GM18870 (cell line): Measurements from ENCODE around the gene ITM2C.

Source experiments
- ATAC-seq: cut with Tn5 transposase; IDR thresholded peaks from one replicate; pipeline ENCODE4 v1.9.1; 2021; ENCODE audit warnings: moderate library complexity; ENCODE audit not compliant: unreplicated experiment

ITM2C gene

DNA sequence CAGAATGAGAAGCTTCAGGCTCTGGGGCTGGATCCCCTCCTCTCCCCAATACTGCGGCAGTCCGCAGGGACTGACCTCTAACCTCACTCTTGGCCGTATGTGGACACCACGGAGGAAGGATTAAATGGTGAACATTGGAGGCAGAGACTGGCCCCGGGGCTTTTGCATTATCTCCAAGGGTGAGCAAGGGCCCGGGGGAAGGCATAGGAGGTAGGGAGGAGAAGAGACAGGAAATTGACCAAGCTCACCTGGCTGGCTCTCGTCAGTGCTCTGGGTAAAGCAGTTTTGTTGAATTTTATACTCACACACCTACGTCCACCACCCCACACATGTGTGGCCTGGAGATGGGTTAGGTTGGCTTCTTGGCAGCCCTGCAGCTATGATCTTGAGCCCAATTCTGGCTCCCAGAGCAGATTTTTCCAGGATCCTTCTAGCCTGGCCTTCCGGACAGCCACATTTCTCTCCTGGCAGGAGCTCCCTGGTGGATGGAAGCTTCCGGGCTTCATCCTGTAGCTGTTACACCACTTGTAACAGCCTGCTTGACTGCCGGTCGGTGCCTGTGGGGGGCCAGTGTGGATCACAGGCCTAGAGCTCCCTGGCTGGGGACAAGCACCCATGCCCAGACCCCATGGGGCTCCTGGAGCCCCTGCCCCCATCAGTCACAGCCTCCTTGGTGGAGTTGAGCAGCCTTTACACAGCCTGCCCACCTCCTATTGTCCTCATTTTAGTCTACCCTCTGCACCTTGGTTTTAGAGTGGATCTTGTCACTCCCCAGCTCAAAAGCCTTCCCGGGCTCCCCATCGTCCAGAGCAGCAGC, 7.6 kb downstream of the ITM2C start:
- ATAC-seq: no peak

DNA sequence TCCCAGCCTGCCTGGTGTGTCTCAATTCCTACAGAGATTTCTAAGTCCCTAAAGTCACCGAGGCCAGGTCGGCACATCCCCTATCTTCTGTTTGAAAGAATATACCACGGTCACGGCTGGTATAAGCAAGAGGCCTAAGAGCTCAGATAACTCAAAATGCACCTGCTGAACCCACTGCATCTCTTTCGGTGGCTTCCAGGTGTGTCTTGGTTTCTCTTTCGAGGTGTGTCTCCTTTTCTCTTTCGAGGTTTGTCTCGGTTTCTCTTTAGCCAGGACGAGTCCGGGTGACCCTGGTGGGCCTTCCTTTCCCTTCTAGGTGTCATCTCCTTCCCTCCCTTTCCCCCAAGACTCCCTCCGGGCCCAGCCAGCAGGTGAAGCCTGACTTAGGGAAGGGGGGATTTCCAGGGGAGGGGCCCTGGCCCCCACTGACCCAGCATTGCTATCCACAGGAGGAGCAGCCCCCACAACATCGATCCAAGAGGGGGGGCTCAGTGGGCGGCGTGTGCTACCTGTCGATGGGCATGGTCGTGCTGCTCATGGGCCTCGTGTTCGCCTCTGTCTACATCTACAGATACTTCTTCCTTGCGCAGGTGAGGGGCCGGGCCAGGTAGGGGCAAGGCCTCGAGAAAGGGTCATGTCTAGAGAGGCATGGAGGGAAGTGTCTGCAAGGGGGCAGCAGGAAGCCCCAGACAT, 8.4 kb downstream of the ITM2C start:
- ATAC-seq: peak; percentile 66

GRCh38 chr2:230873661-230874401, 9.1 kb downstream of the ITM2C start:
- ATAC-seq: peak; percentile 66

DNA sequence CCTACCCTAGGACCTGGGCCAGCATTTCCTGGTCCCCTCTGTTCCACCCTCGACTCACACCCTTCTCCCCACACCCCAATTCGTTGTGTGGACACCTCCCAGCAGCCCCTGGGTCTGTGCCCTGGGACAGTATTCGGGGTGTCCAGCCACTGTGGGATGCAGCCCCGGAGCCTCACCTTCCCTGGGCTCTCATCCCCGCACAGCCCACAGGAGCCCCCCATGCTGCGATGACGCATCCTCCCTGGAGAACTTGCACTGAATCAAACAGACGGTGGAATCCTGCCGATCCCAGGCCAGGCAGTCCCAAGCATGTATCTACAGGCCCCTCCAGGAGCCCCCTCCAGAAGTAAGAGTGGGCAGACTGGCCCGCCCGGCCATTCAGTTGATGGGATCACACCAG, 9.7 kb downstream of the ITM2C start:
- no peak for ATAC-seq

- ATAC-seq: no peak
Observed at GRCh38 chr2:230874876-230875275, 10.1 kb downstream of the ITM2C start.

GRCh38 chr2:230875347-230876315, 10.9 kb downstream of the ITM2C start:
- no peak for ATAC-seq

GRCh38 chr2:230877116-230877758, 12.5 kb downstream of the ITM2C start:
- ATAC-seq: no peak

- no peak for ATAC-seq
Observed at GRCh38 chr2:230877759-230878598, 13.2 kb downstream of the ITM2C start.

DNA sequence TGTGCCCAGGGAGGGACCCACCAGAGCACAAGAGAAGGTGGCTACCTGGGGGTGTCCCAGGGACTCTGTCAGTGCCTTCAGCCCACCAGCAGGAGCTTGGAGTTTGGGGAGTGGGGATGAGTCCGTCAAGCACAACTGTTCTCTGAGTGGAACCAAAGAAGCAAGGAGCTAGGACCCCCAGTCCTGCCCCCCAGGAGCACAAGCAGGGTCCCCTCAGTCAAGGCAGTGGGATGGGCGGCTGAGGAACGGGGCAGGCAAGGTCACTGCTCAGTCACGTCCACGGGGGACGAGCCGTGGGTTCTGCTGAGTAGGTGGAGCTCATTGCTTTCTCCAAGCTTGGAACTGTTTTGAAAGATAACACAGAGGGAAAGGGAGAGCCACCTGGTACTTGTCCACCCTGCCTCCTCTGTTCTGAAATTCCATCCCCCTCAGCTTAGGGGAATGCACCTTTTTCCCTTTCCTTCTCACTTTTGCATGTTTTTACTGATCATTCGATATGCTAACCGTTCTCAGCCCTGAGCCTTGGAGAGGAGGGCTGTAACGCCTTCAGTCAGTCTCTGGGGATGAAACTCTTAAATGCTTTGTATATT, 14.0 kb downstream of the ITM2C start:
- ATAC-seq: no peak

- ATAC-seq: no peak
Observed at GRCh38 chr2:230879271-230879882, 14.6 kb downstream of the ITM2C start.

DNA sequence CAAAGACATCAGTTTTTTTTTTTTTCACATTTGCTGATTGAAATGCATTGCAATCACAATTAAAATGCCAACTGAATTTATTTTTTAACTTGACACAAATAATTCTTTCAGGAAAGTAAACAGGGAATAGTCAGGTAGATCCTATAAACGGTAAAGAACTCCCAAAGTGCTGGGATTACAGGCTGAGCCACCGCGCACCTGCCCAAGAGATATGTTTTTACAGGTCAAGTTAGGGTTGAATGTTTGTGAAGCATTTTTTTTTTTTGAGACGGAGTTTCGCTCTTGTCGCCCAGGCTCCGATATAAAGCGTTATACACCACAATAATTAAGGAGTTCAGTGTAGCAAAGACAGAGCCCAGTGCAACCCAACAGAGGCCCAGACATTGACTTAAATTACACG, 15.1 kb downstream of the ITM2C start:
- no peak for ATAC-seq

- no peak for ATAC-seq
Observed at GRCh38 chr2:230881840-230882239, 17.1 kb downstream of the ITM2C start.

GRCh38 chr2:230885463-230886130, 20.9 kb downstream of the ITM2C start:
- no peak for ATAC-seq

DNA sequence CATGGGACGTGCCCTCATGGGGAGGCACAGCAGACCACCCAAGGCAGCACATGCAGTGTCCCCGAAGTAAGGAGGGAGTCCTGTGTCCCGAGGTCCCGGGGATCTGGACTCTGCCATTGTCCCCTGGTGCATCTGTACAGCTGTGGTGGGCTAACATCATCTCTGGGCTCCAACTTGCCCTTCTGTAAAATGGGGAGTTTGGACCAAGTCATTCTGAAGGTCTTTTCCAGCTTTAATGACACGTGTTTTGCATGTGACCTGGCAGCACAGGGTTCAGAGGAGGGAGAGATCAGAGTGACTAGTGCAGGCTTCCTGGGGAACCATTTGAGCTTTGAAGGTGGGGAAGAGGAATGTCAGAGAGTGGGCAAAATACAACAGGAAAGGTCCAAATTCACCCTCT, 21.5 kb downstream of the ITM2C start:
- no peak for ATAC-seq

- no peak for ATAC-seq
Observed at GRCh38 chr2:230886671-230887071, 21.9 kb downstream of the ITM2C start.

DNA sequence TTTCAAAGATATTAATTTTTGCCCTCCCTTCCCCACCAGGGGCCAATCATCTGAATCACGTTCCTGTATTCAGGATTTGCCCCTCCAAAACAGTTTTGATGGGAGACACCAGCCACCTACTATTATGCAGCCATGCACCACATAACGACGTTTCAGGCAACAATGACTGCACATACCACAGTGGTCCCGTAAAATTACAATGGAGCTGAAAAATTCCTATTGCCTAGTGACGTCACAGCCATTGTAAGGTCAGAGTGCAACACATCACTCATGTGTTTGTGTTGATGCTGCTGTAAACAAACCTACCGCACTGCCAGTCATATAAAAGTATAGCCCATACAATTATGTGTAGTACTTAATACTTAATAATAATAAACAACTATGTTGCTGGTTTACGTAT, 22.6 kb downstream of the ITM2C start:
- ATAC-seq: no peak

DNA sequence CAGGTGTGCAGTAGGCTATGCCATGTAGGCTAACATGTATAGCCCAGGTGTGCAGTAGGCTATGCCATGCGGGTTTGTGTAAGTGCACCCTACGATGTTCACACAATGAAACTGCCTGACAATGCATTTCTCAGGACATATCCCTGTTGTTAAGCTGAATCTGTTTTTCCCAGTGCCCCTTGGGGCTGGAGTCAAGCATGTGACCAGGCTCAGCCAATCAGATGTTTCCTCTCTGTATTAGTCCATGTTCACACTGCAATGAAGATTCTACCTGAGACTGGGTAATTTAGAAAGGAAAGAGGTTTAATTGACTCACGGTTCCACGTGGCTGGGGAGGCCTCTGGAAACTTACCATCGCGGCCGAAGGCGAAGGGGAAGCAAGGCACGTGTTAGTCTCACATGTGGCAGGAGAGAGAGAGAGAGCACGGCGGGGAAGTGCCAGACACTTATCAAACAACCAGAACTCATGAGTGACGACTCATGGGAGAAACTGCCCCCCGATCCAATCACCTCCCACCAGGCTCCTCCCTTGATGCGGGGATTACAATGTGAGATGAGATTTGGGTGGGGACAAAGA, 24.2 kb downstream of the ITM2C start:
- no peak for ATAC-seq
